ENCODE data around the gene MUS81. TPM values are rescaled to one million over a fixed set of nuclear protein-coding genes. Genes with fewer than 3 reads are reported as not detected.

MUS81 gene
- polyA plus RNA-seq, 2 of the 4 experiments (the other 2 are of a cell fraction), result 27.8 to 33.4 TPM

- TF ChIP-seq MAFK (IDR thresholded peaks at IDR 0.05; ENCODE audit: partially characterized antibody), result no peak
- no peak for TF ChIP-seq CHD2 (IDR thresholded peaks at IDR 0.05; ENCODE audit: low read length, partially characterized antibody)
- TF ChIP-seq, protein P1, sequence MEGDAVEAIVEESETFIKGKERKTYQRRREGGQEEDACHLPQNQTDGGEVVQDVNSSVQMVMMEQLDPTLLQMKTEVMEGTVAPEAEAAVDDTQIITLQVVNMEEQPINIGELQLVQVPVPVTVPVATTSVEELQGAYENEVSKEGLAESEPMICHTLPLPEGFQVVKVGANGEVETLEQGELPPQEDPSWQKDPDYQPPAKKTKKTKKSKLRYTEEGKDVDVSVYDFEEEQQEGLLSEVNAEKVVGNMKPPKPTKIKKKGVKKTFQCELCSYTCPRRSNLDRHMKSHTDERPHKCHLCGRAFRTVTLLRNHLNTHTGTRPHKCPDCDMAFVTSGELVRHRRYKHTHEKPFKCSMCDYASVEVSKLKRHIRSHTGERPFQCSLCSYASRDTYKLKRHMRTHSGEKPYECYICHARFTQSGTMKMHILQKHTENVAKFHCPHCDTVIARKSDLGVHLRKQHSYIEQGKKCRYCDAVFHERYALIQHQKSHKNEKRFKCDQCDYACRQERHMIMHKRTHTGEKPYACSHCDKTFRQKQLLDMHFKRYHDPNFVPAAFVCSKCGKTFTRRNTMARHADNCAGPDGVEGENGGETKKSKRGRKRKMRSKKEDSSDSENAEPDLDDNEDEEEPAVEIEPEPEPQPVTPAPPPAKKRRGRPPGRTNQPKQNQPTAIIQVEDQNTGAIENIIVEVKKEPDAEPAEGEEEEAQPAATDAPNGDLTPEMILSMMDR (IDR thresholded peaks at IDR 0.05), result no peak
- no peak for TF ChIP-seq SREBF2 (IDR thresholded peaks at IDR 0.05)
- no peak for TF ChIP-seq KDM1A (IDR thresholded peaks at IDR 0.05; ENCODE audit: low read depth)
- no peak for TF ChIP-seq EHMT2 (IDR thresholded peaks at IDR 0.05; ENCODE audit: low read depth)
- no peak for TF ChIP-seq HOXA7 (CRISPR knock-in tag; IDR thresholded peaks at IDR 0.05)
- DNase-seq (ENCODE audit: low read depth in 1 of 2, low spot score in 1 of 2), result no peak
- ChIA-PET CTCF (interaction anchor here (0.7 to 7.5 kb wide), 10 partner anchors 9 to 140 kb away, joined by 3 to 45 read pairs (median 5); partner anchors contain the start of genes KAT5 and MUS81), POLR2A (interaction anchor here (5.6 kb wide), 1 partner anchor 10 kb away, joined by 36 read pairs; the partner anchor contains the start of genes CFL1 and MUS81)
- Histone ChIP-seq H3K4me2 (no peak overlapping the region), H3K4me1 (peaks cover 4% of the 10 kb centered on the region), H3K27ac (peak overlapping the region in 1 of 2 experiments; percentile 15; a peak in 1 of 6 replicates), H3K9me3 (no peaks in the 10 kb centered on the region), H3K4me3 (no peak overlapping the region)
- 50% methylated on average over 8 of the region's 8 CpGs for WGBS (ENCODE audit: missing lambda C conversion rate)
- peak; percentile 6 to 17; a peak in 5 of 6 replicates for ATAC-seq
- no peak for FAIRE-seq
Observed at GRCh38 chr11:65849366-65849765, 10.9 kb upstream of the MUS81 start.

DNA sequence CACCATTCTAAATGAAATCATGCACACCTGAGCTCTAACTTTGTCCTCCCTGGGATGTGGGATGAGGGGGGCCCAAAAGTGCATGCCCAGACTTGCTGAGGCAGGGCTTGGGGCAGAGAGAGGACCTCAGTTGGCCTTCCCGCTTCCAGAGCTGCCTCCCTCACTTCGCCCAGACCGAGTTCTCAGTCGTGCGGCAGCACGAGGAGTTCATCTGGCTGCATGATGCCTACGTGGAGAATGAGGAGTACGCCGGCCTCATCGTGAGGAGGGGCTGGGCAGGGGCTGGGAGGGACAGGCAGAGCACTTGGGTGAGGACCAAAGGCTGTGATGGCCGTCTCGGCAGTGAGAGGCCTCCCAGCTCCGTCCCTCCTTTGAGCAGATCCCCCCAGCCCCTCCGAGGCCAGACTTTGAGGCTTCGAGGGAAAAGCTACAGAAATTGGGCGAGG is 10.4 kb upstream of the MUS81 start:
- ATAC-seq (peak; percentile 8 to 12; a peak in 4 of 6 replicates), DNase-seq (ENCODE audit: low read depth in 1 of 2, low spot score in 1 of 2) (no peak), FAIRE-seq (no peak)
- Histone ChIP-seq H3K9me3 (no peaks in the 10 kb centered on the region), H3K4me2 (no peak overlapping the region), H3K27ac (peak overlapping the region in 1 of 2 experiments; percentile 15; a peak in 1 of 6 replicates), H3K4me1 (peaks cover 8% of the 10 kb centered on the region), H3K4me3 (no peak overlapping the region)
- POLR2A ChIA-PET, result interaction anchor here (5.6 kb wide), 1 partner anchor 9 kb away, joined by 36 read pairs; the partner anchor contains the start of genes CFL1 and MUS81
- 85% methylated on average over 16 of the region's 16 CpGs for WGBS (ENCODE audit: missing lambda C conversion rate)
- CTCF ChIA-PET, result interaction anchor here (0.7 to 7.5 kb wide), 8 partner anchors 10 to 145 kb away, joined by 3 to 45 read pairs (median 6); partner anchors contain the start of genes KAT5 and MUS81
- TF ChIP-seq, protein P1 (IDR thresholded peaks at IDR 0.05), result no peak
- TF ChIP-seq ZFP36 (IDR thresholded peaks at IDR 0.05; ENCODE audit: borderline replicate concordance, partially characterized antibody) (no peak), POLR2A (IDR thresholded peaks at IDR 0.05; ENCODE audit: low read length) (no peak), ATOH8 (CRISPR knock-in tag; IDR thresholded peaks at IDR 0.05; ENCODE audit: low read depth) (no peak), USF2 (IDR thresholded peaks at IDR 0.05) (no peak), ZNF302 (CRISPR knock-in tag; IDR thresholded peaks at IDR 0.05) (no peak), FOSB (CRISPR knock-in tag; IDR thresholded peaks at IDR 0.05) (no peak), FOXS1 (CRISPR knock-in tag; IDR thresholded peaks at IDR 0.05) (no peak), MAZ (IDR thresholded peaks at IDR 0.05; ENCODE audit: borderline replicate concordance, low read depth, low read length) (no peak), NFE2L2 (conservative IDR thresholded peaks at IDR 0.05; ENCODE audit: low read length) (no peak), CBX2 (IDR thresholded peaks at IDR 0.05; ENCODE audit: borderline replicate concordance, low read depth) (no peak), JUN (IDR thresholded peaks at IDR 0.05) (no peak), RARB (CRISPR knock-in tag; IDR thresholded peaks at IDR 0.05) (no peak)
- TF ChIP-seq, protein P2, sequence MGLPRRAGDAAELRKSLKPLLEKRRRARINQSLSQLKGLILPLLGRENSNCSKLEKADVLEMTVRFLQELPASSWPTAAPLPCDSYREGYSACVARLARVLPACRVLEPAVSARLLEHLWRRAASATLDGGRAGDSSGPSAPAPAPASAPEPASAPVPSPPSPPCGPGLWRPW (IDR thresholded peaks at IDR 0.05), result no peak
- TF ChIP-seq, protein P3, sequence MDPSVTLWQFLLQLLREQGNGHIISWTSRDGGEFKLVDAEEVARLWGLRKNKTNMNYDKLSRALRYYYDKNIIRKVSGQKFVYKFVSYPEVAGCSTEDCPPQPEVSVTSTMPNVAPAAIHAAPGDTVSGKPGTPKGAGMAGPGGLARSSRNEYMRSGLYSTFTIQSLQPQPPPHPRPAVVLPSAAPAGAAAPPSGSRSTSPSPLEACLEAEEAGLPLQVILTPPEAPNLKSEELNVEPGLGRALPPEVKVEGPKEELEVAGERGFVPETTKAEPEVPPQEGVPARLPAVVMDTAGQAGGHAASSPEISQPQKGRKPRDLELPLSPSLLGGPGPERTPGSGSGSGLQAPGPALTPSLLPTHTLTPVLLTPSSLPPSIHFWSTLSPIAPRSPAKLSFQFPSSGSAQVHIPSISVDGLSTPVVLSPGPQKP (IDR thresholded peaks at IDR 0.05; ENCODE audit: low read depth, low read length), result no peak
